Colonic mucosa (tissue), 4 donors: ENCODE results near the gene S100A13. TPM values are rescaled to one million over a fixed set of nuclear protein-coding genes. Genes with fewer than 3 reads are reported as not detected.

Experiments used
- DNase-seq: peaks from one replicate; pipeline ENCODE4 v3.0.0-alpha.2; 2020
- H3K27ac ChIP-seq: fragments of 200-600 bp; one replicate; pipeline ENCODE4 v1.8.0; 2021
- H3K27me3 ChIP-seq: fragments of 200-600 bp; one replicate; pipeline ENCODE4 v1.8.0; 2021
- H3K36me3 ChIP-seq: fragments of 200-600 bp; one replicate; pipeline ENCODE4 v1.8.0; 2021
- H3K4me1 ChIP-seq: fragments of 200-600 bp; one replicate; pipeline ENCODE4 v1.8.0; 2021; ENCODE audit warnings: mild to moderate bottlenecking
- H3K4me3 ChIP-seq: fragments of 200-600 bp; one replicate; pipeline ENCODE4 v1.8.0; 2021
- H3K9ac ChIP-seq, 2 donors: one replicate each; pipeline ENCODE4 v1.7.0; 2013; ENCODE audit warnings: control low read depth in 2 of 2, low read depth in 2 of 2, low read length in 2 of 2
- H3K9me3 ChIP-seq: fragments of 200-600 bp; one replicate; pipeline ENCODE4 v1.8.0; 2021
- CTCF ChIP-seq: fragments of 200-600 bp; IDR thresholded peaks from one replicate; pipeline ENCODE4 v1.8.0; 2022; ENCODE audit warnings: antibody characterized with exemption, mild to moderate bottlenecking
- intact Hi-C: fragments of 100-400 bp; cut with DNase I; formaldehyde crosslinking; loops from one replicate; pipeline ENCODE4 v1.14.1; 2022
- total RNA-seq, 2 donors: library from RNA; stranded (reverse); fragmentation: NEBNext Ultra II Directional in 1 of 2; extraction: Animal tissue kit (Norgen Biotek cat#: 25700) in 1 of 2; gene quantifications; one replicate each; pipeline ENCODE4 v1.2.1, GENCODE V29; 2021
- donor health status: healthy.
- donor health status: DM: no; HTN: no; CAD: no.
- donor health status: DM: no; HTN: no; CAD: no.

Gene S100A13
- total RNA-seq, 2 donors from 2014 or later: 45.2 to 67.2 TPM

- H3K9me3 ChIP-seq: no peaks in the 10 kb centered on the region
- peaks cover 6% of the 10 kb centered on the region for H3K4me1 ChIP-seq
- no peak overlapping the region for H3K27ac ChIP-seq
- H3K36me3 ChIP-seq: no peaks in the 10 kb centered on the region
- no peak for DNase-seq
- no peak overlapping the region for H3K9ac ChIP-seq
- intact Hi-C loops: no loop called here
- H3K4me3 ChIP-seq: no peak overlapping the region
- TF ChIP-seq CTCF: no peak
- H3K27me3 ChIP-seq: no peaks in the 10 kb centered on the region
Observed at GRCh38 chr1:153651771-153652170, 24.5 kb upstream of the S100A13 start.

- Histone ChIP-seq H3K36me3 (peaks cover 4% of the 10 kb centered on the region), H3K27ac (no peak overlapping the region), H3K4me1 (peaks cover 6% of the 10 kb centered on the region), H3K9ac (no peak overlapping the region), H3K4me3 (no peak overlapping the region), H3K9me3 (no peaks in the 10 kb centered on the region), H3K27me3 (no peaks in the 10 kb centered on the region)
- intact Hi-C loops: no loop called here
- no peak for TF ChIP-seq CTCF
- no peak for DNase-seq
Observed at GRCh38 chr1:153649863-153650235, 22.5 kb upstream of the S100A13 start.

- H3K4me1 ChIP-seq: peaks cover 6% of the 10 kb centered on the region
- H3K4me3 ChIP-seq: no peak overlapping the region
- no peaks in the 10 kb centered on the region for H3K9me3 ChIP-seq
- no peak for TF ChIP-seq CTCF
- H3K36me3 ChIP-seq: peaks cover 6% of the 10 kb centered on the region
- no peak overlapping the region for H3K9ac ChIP-seq
- H3K27ac ChIP-seq: no peak overlapping the region
- intact Hi-C loops: no loop called here
- no peaks in the 10 kb centered on the region for H3K27me3 ChIP-seq
- no peak for DNase-seq
Observed at GRCh38 chr1:153649137-153649862, 22.0 kb upstream of the S100A13 start.

GRCh38 chr1:153648000-153648643 lies 20.8 kb upstream of the S100A13 start:
- no peak for DNase-seq
- no peak overlapping the region for H3K27ac ChIP-seq

GRCh38 chr1:153647346-153647714 lies 20.0 kb upstream of the S100A13 start:
- no peak for DNase-seq
- intact Hi-C loops: no loop called here
- Histone ChIP-seq H3K27ac (no peak overlapping the region), H3K9ac (no peak overlapping the region), H3K36me3 (peaks cover 15% of the 10 kb centered on the region), H3K9me3 (no peaks in the 10 kb centered on the region), H3K27me3 (no peaks in the 10 kb centered on the region), H3K4me3 (no peak overlapping the region), H3K4me1 (no peaks in the 10 kb centered on the region)
- no peak for TF ChIP-seq CTCF

More at GRCh38 chr1:153648000-153648643, 20.8 kb upstream of the S100A13 start:
- peaks cover 6% of the 10 kb centered on the region for H3K4me1 ChIP-seq
- no peak overlapping the region for H3K4me3 ChIP-seq
- H3K36me3 ChIP-seq: peaks cover 7% of the 10 kb centered on the region
- H3K27me3 ChIP-seq: no peaks in the 10 kb centered on the region
- no peak for TF ChIP-seq CTCF
- H3K9ac ChIP-seq: no peak overlapping the region
- intact Hi-C loops: no loop called here
- no peaks in the 10 kb centered on the region for H3K9me3 ChIP-seq
